HG02571 (cell line): ENCODE data around the gene ZC3H18.

Source experiments
- ATAC-seq: cut with Tn5 transposase; IDR thresholded peaks from one replicate; pipeline ENCODE4 v1.9.1; 2021; ENCODE audit warnings: mild to moderate bottlenecking, moderate library complexity; ENCODE audit not compliant: unreplicated experiment

The ZC3H18 gene

GRCh38 chr16:88532434-88533241 lies 37.6 kb upstream of the ZC3H18 start:
- no peak for ATAC-seq

GRCh38 chr16:88533381-88533917 lies 36.8 kb upstream of the ZC3H18 start:
- no peak for ATAC-seq

- peak; percentile 59 for ATAC-seq
These were observed 36.1 kb upstream of the ZC3H18 start for GRCh38 chr16:88533932-88534637.

GRCh38 chr16:88534638-88535190 lies 35.5 kb upstream of the ZC3H18 start:
- ATAC-seq: peak; percentile 8

- ATAC-seq: no peak
These were observed 34.9 kb upstream of the ZC3H18 start for GRCh38 chr16:88535191-88535856.

- ATAC-seq: no peak
These were observed 34.4 kb upstream of the ZC3H18 start for GRCh38 chr16:88535857-88536222.

GRCh38 chr16:88536510-88536909 lies 33.7 kb upstream of the ZC3H18 start:
- ATAC-seq: no peak

- ATAC-seq: no peak
These were observed 33.0 kb upstream of the ZC3H18 start for GRCh38 chr16:88536971-88537751.

GRCh38 chr16:88537859-88538258 lies 32.3 kb upstream of the ZC3H18 start:
- no peak for ATAC-seq

GRCh38 chr16:88538366-88539060 lies 31.7 kb upstream of the ZC3H18 start:
- no peak for ATAC-seq

- no peak for ATAC-seq
These were observed 30.9 kb upstream of the ZC3H18 start for GRCh38 chr16:88539261-88539651.

GRCh38 chr16:88539652-88540345 lies 30.4 kb upstream of the ZC3H18 start:
- ATAC-seq: no peak

GRCh38 chr16:88540346-88540977 lies 29.7 kb upstream of the ZC3H18 start:
- no peak for ATAC-seq

GRCh38 chr16:88541831-88542616 lies 28.2 kb upstream of the ZC3H18 start:
- no peak for ATAC-seq

- no peak for ATAC-seq
These were observed 26.9 kb upstream of the ZC3H18 start for GRCh38 chr16:88543230-88543813.

GRCh38 chr16:88545781-88546180 lies 24.4 kb upstream of the ZC3H18 start:
- ATAC-seq: no peak

- ATAC-seq: no peak
These were observed 21.9 kb upstream of the ZC3H18 start for GRCh38 chr16:88548131-88548874.
